Dermis microvascular lymphatic vessel endothelial cell (primary cell): ENCODE results near the gene BRME1. TPM values are rescaled to one million over a fixed set of nuclear protein-coding genes. Genes with fewer than 3 reads are reported as not detected.
"Not testable (repeated sequence)": the region's sequence is repeated elsewhere in the genome, so short reads cannot be mapped to it uniquely, and the experiment has no call there.

Source experiments
- DNase-seq, 2 donors: peaks; one replicate each; pipeline versions ENCODE4 v3.0.0 to v3.0.0-alpha.2; 2010; ENCODE audit warnings: low read depth in 2 of 2
- total RNA-seq: library from RNA; depleted of rRNA; stranded (reverse); fragments of >200 nt; gene quantifications from 2 replicates; pipeline ENCODE4 v1.2.1, GENCODE V29; 2014

The BRME1 gene
- total RNA-seq, 1 donor from 2014 or later: 0.39 TPM

DNA sequence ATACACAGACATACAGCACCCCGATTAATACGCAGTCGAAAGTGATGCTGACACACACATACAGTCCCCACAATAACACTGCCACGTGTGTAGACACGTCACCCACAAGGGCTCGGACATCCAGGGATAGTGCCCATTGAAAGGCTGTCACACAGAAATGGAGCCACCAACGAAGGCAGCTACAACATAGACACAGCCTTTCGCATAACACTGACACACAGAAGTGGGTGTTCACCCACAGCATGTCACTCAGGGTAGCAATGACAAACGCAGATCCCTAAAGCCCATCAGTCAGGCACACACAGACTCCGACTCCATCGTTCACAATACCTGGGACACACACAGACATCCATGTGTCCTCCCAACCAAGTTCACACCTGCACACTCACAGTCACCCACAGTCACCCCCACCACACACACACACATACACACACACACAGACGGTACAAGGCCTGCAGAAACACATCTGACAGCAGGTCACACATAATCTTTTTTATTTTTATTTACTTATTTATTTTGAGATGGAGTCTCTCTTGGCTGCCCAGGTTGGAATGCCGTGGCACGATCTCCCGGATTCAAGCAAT lies 39.4 kb downstream of the BRME1 start:
- DNase-seq: no peak

GRCh38 chr19:13865571-13866462 lies 40.1 kb downstream of the BRME1 start:
- DNase-seq: peak in 1 of 2 donors; percentile 25

- DNase-seq: no peak
Observed at GRCh38 chr19:13864667-13865570, 41.0 kb downstream of the BRME1 start.

- DNase-seq: no peak
Observed at GRCh38 chr19:13864046-13864666, 41.8 kb downstream of the BRME1 start.

DNA sequence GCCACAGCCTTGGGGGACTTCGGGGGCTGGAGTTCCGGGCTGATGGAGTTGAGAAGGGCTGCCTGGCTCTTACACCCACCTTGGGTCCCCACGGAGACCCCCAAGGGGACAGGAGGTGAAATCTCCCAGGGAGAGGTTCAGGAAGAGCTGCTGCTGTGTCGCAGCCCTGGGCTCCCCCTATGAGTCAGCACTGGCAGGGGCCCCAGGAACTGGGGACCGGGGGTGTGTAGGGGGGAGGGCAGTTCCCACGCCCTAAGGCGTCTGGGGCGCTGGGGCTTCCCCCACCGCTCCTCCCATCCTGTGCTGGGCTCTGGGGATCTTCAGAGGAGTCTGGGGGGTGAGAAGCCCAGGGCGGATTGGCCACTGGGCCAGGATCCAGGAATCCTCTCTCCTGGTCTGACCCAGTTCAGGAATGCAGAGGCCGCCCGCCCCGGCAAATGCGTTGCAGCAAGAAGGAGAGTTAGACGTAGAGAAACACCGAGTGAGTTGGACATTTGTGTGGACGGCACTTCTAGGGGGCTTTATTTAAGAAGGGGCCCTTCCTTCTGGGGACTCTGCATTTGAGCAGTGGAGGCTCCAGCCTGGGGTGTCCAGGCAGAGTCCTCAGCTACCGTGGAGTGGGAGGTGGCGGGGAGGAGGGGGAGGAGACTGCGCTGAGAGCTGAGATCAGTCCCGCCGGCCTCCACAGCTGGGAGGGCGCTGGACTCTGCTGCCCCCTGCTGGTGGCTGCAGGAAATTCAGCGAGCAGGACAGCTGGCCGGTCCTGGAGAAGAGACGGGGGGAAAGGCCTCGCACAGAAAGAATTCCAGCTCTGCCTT lies 44.0 kb downstream of the BRME1 start:
- DNase-seq: peak; percentile 74 to 89

DNA sequence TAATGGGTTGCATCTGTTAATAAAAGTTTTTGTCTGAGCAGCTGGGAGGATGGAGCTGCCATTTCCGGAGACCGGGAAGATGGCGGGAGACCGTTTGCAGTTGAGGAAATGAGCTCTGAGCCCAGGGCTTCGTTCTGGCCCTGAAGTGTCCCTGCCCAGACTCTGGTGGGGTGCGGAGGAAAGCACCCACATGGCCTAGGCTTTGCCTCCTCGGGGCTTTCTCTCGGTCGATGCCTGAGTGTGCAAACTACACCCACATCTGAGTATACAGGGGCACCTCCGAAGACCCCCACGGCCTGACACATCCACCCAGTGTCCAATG lies 44.6 kb downstream of the BRME1 start:
- no peak for DNase-seq

GRCh38 chr19:13860679-13861391 lies 45.1 kb downstream of the BRME1 start:
- no peak for DNase-seq

DNA sequence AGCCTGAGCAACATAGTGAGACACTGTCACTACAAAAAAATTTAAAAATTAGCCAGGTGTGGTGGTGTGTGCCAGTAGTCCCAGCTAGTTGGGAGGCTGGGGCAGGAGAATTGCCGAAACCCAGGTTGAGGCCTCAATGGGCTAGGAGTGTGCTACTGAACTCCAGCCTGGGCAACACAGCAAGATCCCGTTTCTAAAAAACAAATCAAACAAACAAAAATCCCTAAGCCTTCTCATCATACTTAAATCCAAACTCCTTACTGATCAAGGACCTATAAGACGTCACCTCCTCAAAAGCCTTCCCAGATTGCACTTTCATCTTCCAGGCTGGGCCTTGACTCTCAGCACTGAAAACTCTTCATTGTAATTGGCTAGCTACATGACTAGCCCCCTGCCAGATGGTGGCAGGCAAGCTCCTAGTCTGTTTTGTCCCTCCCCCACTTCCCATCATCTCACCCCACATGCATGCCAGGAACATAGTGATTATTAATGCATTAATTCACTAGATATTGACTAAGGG lies 46.5 kb downstream of the BRME1 start:
- peak in 1 of 2 donors; percentile 71 for DNase-seq

- DNase-seq: no peak
Observed at GRCh38 chr19:13856497-13856896, 49.4 kb downstream of the BRME1 start.

DNA sequence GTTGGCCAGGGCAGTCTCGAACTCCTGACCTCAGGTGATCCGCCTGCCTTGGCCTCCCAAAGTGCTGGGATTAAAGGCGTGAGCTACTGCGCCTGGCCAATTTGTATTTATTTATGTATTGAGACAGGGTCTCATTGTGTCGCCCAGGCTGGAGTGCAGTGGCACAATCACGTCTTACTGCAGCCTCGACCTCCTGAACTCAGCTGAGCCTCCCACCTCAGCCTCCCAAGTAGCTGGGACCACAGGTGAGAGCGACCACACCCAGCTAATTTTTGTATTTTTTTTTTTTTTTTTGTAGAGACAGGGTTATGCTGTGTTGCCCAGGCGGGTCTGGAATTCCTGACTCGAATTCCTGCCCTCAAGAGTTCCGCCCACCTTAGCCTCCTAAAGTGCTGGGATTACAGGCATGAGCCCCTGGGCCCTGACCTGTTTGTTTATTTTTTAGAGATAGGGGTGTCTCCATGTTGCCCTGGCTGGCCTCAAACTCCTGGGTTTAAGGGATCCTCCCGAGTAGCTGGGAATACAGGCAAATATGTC lies 53.7 kb downstream of the BRME1 start:
- DNase-seq: not testable (repeated sequence)

GRCh38 chr19:13851734-13852114 lies 54.2 kb downstream of the BRME1 start:
- DNase-seq: not testable (repeated sequence)

DNA sequence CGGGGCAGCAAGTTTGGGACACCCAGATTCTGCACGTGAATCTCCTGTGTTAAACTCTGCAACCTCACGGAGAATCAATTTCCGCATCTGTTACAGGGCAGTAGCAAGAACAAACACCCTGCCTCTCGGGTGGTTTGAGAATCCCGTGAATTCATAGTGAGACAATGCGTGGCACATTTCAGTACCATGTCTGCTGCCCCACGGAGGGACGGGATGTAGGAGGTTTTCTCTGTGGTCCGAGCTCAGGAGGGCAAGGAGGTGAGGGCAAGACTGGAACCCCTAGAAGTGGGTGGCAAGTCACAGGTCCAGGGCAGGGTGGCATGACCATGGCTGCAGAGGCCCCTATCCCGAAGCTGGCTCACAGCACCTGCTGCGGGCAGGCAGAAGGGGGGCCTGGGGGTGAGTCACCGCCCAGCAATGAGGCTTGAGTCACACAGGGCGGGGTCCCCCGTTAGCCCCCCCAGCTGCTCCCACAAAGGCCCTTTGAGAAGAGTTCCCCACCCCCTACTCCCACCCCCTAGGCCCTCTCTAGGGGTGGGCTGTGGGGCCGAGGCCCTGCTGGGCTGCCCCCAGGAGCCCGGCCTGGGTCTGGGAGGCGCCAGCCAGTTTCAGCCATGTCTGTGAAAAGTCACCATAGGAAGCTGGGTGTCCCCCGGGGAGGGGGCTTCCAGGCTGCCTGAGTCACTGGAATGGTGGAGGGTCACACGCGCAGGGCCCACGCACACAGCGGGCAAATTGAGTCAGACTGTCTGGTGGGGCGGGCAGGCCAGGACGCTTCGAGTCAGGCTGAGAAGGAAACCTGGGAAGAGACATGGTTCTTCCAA lies 54.8 kb downstream of the BRME1 start:
- peak; percentile 75 to 97 for DNase-seq

DNA sequence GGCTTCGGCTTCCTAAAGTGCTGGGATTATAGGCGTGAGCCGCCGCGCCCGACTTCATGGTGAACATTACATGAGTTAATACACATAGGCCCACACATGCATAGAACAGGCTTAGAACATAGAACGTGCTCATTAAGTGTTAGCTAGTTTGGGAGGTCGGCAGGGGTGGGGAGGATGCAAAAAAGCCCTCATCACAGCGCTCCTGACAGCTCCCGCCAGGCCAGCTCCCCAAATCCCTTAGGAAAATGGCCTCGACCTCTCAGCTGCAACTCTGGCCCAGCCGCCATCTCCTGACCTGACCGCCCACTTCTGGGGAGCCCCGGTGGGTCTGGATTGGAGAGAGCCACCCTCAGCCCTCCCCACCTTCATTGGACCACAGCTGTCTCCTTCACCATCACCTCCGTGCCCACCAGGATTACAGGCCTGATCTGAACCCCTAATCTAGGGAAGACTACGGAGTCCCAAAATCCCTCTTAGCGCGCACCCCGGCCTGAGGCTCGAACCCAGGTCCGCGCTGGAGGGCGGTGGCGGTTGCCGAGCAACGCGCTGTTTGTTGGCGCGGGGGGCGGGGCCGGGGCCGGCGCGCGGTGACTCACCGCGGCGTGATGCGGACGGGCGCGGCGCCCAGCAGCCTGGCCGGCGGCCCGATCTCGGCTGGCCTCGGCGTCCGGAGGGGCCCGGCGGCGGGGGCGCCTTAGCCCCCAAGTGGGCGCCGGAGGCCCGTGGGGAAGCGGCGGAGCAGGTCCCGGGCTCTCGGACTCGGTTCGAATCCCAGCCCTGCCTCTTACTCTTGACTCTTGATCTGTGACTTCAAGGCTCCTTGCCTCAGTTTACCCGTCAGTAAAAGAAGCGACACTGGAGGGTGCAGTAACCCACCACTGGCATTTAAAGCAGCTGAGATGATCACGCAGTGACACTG lies 55.7 kb downstream of the BRME1 start:
- DNase-seq: peak; percentile 45 to 87

GRCh38 chr19:13848798-13849676 lies 56.9 kb downstream of the BRME1 start:
- DNase-seq: no peak

- DNase-seq: no peak
Observed at GRCh38 chr19:13848340-13848677, 57.6 kb downstream of the BRME1 start.

GRCh38 chr19:13847407-13848339 lies 58.2 kb downstream of the BRME1 start:
- DNase-seq: peak; percentile 73 to 95
